AG09309 (cell line): ENCODE measurements around the gene TESMIN.

Experiments used
- DNase-seq: peaks from one replicate; pipeline ENCODE4 v3.0.0-alpha.2; 2010; ENCODE audit warnings: low read depth
- H3K4me3 ChIP-seq: 2 replicates; pipeline ENCODE4 v1.5.1; 2011; ENCODE audit warnings: mild to moderate bottlenecking, low read depth, low read length, moderate library complexity; ENCODE audit not compliant: control insufficient read depth
- CTCF ChIP-seq: IDR thresholded peaks from 2 replicates; pipeline ENCODE4 v1.5.1; 2011; ENCODE audit warnings: mild to moderate bottlenecking, low read depth, low read length, inconsistent platforms; ENCODE audit not compliant: insufficient read depth, control insufficient read depth; ENCODE audit errors: missing control alignments

TESMIN gene

GRCh38 chr11:68751331-68751856 is at the start of gene TESMIN:
TESMIN (minus strand) TSS chr11:68751520; CDS start chr11:68750660, 860 bp downstream.
- no peak for DNase-seq
- H3K4me3 ChIP-seq: peak within 1 kb of the TSS; percentile 15
- TF ChIP-seq CTCF: no peak

- peak; percentile 69 for TF ChIP-seq CTCF
- DNase-seq: no peak
Observed at GRCh38 chr11:68798221-68798813, 47.0 kb upstream of the TESMIN start.

GRCh38 chr11:68796801-68797200 is 45.5 kb upstream of the TESMIN start:
- H3K4me3 ChIP-seq: no peak overlapping the region
- no peak for TF ChIP-seq CTCF
- no peak for DNase-seq

More at GRCh38 chr11:68798221-68798813, 47.0 kb upstream of the TESMIN start:
- no peak overlapping the region for H3K4me3 ChIP-seq

- peak; percentile 7 for DNase-seq
- TF ChIP-seq CTCF: no peak
Observed at GRCh38 chr11:68792400-68792966, 41.2 kb upstream of the TESMIN start.

GRCh38 chr11:68784653-68785052 is 33.3 kb upstream of the TESMIN start:
- no peak overlapping the region for H3K4me3 ChIP-seq
- DNase-seq: no peak
- no peak for TF ChIP-seq CTCF

More at GRCh38 chr11:68792400-68792966, 41.2 kb upstream of the TESMIN start:
- H3K4me3 ChIP-seq: no peak overlapping the region

GRCh38 chr11:68783216-68783821 is 32.0 kb upstream of the TESMIN start:
- TF ChIP-seq CTCF: no peak
- DNase-seq: no peak
- H3K4me3 ChIP-seq: no peak overlapping the region
